ENCODE measurements around the gene XRCC5.

- TF ChIP-seq POLR2A (IDR thresholded peaks at IDR 0.05; ENCODE audit: control extremely low read depth in 1 of 2, low read depth in 2 of 2, low read length in 2 of 2): no peak
- TF ChIP-seq, protein P1, sequence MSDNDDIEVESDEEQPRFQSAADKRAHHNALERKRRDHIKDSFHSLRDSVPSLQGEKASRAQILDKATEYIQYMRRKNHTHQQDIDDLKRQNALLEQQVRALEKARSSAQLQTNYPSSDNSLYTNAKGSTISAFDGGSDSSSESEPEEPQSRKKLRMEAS (IDR thresholded peaks at IDR 0.05): no peak
- no peak for TF ChIP-seq CTCF (IDR thresholded peaks at IDR 0.05; ENCODE audit: control extremely low read depth in 1 of 3, insufficient read depth in 1 of 3, low read depth in 1 of 3, low read length in 3 of 3)
- TF ChIP-seq POU5F1 (IDR thresholded peaks at IDR 0.05; ENCODE audit: low read depth, low read length): no peak
- no peak for TF ChIP-seq SAP30 (IDR thresholded peaks at IDR 0.05; ENCODE audit: insufficient read depth, insufficient replicate concordance, low read length)
- no peak for TF ChIP-seq YY1 (IDR thresholded peaks at IDR 0.05; ENCODE audit: low read depth, low read length)
- TF ChIP-seq GABPA (IDR thresholded peaks at IDR 0.05; ENCODE audit: borderline replicate concordance, insufficient read depth, low read length): no peak
- TF ChIP-seq, protein P2, sequence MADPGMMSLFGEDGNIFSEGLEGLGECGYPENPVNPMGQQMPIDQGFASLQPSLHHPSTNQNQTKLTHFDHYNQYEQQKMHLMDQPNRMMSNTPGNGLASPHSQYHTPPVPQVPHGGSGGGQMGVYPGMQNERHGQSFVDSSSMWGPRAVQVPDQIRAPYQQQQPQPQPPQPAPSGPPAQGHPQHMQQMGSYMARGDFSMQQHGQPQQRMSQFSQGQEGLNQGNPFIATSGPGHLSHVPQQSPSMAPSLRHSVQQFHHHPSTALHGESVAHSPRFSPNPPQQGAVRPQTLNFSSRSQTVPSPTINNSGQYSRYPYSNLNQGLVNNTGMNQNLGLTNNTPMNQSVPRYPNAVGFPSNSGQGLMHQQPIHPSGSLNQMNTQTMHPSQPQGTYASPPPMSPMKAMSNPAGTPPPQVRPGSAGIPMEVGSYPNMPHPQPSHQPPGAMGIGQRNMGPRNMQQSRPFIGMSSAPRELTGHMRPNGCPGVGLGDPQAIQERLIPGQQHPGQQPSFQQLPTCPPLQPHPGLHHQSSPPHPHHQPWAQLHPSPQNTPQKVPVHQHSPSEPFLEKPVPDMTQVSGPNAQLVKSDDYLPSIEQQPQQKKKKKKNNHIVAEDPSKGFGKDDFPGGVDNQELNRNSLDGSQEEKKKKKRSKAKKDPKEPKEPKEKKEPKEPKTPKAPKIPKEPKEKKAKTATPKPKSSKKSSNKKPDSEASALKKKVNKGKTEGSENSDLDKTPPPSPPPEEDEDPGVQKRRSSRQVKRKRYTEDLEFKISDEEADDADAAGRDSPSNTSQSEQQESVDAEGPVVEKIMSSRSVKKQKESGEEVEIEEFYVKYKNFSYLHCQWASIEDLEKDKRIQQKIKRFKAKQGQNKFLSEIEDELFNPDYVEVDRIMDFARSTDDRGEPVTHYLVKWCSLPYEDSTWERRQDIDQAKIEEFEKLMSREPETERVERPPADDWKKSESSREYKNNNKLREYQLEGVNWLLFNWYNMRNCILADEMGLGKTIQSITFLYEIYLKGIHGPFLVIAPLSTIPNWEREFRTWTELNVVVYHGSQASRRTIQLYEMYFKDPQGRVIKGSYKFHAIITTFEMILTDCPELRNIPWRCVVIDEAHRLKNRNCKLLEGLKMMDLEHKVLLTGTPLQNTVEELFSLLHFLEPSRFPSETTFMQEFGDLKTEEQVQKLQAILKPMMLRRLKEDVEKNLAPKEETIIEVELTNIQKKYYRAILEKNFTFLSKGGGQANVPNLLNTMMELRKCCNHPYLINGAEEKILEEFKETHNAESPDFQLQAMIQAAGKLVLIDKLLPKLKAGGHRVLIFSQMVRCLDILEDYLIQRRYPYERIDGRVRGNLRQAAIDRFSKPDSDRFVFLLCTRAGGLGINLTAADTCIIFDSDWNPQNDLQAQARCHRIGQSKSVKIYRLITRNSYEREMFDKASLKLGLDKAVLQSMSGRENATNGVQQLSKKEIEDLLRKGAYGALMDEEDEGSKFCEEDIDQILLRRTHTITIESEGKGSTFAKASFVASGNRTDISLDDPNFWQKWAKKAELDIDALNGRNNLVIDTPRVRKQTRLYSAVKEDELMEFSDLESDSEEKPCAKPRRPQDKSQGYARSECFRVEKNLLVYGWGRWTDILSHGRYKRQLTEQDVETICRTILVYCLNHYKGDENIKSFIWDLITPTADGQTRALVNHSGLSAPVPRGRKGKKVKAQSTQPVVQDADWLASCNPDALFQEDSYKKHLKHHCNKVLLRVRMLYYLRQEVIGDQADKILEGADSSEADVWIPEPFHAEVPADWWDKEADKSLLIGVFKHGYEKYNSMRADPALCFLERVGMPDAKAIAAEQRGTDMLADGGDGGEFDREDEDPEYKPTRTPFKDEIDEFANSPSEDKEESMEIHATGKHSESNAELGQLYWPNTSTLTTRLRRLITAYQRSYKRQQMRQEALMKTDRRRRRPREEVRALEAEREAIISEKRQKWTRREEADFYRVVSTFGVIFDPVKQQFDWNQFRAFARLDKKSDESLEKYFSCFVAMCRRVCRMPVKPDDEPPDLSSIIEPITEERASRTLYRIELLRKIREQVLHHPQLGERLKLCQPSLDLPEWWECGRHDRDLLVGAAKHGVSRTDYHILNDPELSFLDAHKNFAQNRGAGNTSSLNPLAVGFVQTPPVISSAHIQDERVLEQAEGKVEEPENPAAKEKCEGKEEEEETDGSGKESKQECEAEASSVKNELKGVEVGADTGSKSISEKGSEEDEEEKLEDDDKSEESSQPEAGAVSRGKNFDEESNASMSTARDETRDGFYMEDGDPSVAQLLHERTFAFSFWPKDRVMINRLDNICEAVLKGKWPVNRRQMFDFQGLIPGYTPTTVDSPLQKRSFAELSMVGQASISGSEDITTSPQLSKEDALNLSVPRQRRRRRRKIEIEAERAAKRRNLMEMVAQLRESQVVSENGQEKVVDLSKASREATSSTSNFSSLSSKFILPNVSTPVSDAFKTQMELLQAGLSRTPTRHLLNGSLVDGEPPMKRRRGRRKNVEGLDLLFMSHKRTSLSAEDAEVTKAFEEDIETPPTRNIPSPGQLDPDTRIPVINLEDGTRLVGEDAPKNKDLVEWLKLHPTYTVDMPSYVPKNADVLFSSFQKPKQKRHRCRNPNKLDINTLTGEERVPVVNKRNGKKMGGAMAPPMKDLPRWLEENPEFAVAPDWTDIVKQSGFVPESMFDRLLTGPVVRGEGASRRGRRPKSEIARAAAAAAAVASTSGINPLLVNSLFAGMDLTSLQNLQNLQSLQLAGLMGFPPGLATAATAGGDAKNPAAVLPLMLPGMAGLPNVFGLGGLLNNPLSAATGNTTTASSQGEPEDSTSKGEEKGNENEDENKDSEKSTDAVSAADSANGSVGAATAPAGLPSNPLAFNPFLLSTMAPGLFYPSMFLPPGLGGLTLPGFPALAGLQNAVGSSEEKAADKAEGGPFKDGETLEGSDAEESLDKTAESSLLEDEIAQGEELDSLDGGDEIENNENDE (IDR thresholded peaks at IDR 0.05; ENCODE audit: insufficient replicate concordance, low read length): no peak
These were observed 46.8 kb downstream of the XRCC5 start for GRCh38 chr2:216155954-216156353.

Data from H1 (cell line).